Mammary epithelial cell (primary cell): ENCODE data around the gene CAST.

Experiments used
- CTCF ChIP-seq, 2 donors: IDR thresholded peaks in 1 of 2; conservative IDR thresholded peaks in 1 of 2; 2 replicates each; pipeline ENCODE4 v1.5.1; 2011 to 2012; ENCODE audit warnings: inconsistent platforms in 2 of 2, low read length in 2 of 2, mild to moderate bottlenecking in 2 of 2, control low read depth in 1 of 2, low read depth in 1 of 2; ENCODE audit not compliant: insufficient read depth in 1 of 2; ENCODE audit errors: extremely low read depth in 1 of 2
- EZH2 ChIP-seq: IDR thresholded peaks from 2 replicates; pipeline ENCODE4 v1.6.1; 2012; ENCODE audit warnings: low read length, inconsistent platforms, borderline replicate concordance

GRCh38 chr5:96641368-96642280 lies 20.6 kb upstream of the CAST start:
- TF ChIP-seq CTCF (conservative IDR thresholded peaks at IDR 0.05 in 1 of 2, IDR thresholded peaks at IDR 0.05 in 1 of 2; ENCODE audit: extremely low read depth in 1 of 2, insufficient read depth in 1 of 2, low read depth in 1 of 2, low read length in 2 of 2) (no peak), EZH2 (no peak)
